Measurements from ENCODE around the gene CFAP77.

Gene CFAP77

DNA sequence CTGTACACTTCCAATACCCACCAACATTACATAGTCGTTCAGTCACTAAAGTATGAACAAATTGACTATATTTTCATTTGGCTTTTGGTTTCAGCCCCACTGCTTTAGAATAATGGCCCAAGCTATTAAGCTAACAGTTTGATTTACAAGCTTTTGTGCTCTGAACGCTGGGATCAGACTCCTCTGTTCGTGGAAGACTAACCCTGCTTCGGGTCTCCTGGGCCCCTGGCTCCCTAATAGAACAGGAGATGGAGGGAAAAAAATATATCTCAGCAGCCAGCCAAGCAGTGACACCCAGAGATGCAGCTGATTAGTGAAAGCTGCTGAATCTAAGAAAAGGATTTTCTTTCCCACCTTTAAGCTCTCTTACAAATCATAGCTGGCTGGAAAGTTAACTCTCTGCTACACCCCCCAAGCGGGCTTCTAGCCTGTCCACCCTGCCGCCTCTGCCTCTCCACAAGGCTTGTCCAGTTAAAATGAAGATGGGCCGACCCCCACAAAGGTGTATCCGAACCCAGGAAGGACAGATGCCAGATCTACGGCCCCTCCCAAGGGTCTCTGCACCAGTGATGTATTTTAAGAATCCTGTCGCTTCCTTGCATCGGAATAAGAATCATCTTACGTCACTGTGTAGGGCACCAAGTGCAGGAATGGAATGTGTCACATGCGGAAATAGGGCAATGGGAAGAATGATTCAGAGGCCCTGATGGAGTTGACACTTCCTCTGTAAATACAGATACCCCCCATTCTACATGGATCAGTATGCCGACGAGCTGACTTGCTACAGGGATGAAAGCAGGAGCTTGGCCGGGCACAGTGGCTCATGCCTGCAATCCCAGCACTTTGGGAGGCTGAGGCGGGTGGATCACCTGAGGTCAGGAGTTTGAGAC lies 139.0 kb downstream of the CFAP77 start:
- POLR2A ChIA-PET, result interaction anchor here (0.6 kb wide), 1 partner anchor 17 kb away, joined by 4 read pairs; no protein-coding TSS in a partner anchor
- no peak overlapping the region for H3K4me3 ChIP-seq (ENCODE audit: low read depth, low read length)
- no peak for TF ChIP-seq CTCF (IDR thresholded peaks at IDR 0.05; ENCODE audit: insufficient read depth, low read length, missing control alignments)
- CTCF ChIA-PET, result interaction anchor here (1.6 kb wide), 1 partner anchor 42 kb away, joined by 4 read pairs; no protein-coding TSS in a partner anchor
- DNase-seq (ENCODE audit: low read depth, low spot score), result no peak

DNA sequence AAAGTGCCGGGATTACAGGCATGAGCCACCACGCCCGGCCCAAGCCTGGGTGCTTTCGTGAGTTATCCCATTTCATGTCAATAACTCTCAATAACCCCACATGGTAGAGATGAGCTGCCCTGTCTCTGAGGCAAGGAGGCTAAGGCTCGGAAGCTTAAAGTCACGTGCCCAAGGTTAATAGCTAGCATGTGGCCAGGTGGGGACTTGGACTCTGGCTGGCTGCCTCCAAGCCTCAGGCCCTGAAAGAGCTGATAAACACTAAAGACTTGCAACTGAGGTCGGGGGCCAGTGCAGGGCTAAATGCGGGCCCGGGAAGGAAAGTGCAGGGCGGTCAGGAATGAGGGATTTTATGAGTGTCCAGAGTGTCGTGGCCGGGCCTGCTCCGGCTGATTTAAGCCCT lies 141.5 kb downstream of the CFAP77 start:
- H3K4me3 ChIP-seq (ENCODE audit: low read depth, low read length), result no peak overlapping the region
- CTCF ChIA-PET, result no interaction called here
- DNase-seq (ENCODE audit: low read depth, low spot score), result no peak
- POLR2A ChIA-PET, result no interaction called here
- no peak for TF ChIP-seq CTCF (IDR thresholded peaks at IDR 0.05; ENCODE audit: insufficient read depth, low read length, missing control alignments)

DNA sequence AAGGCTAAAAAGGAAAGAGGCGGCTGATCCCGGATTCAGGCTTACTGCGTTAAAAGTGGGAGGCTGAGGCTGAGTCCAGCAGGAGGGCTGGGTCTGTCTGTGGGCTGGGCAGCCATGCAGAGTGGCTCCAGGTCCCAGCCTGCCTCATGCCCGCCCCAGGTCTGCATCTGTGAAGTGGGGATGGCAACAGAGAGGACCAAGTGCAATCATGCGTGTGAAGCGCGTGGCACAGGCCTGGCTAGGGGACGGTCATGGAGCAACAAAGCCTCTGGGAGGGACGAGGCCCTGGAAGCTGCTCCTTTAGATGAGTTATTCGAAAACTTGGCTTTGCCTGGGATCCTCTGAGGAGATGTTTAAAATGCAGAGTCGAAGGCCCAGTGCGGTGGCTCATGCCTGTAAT lies 142.0 kb downstream of the CFAP77 start:
- POLR2A ChIA-PET, result no interaction called here
- no peak for TF ChIP-seq CTCF (IDR thresholded peaks at IDR 0.05; ENCODE audit: insufficient read depth, low read length, missing control alignments)
- CTCF ChIA-PET, result no interaction called here
- DNase-seq (ENCODE audit: low read depth, low spot score), result no peak
- no peak overlapping the region for H3K4me3 ChIP-seq (ENCODE audit: low read depth, low read length)

- ChIA-PET CTCF (no interaction called here), POLR2A (no interaction called here)
Measured at GRCh38 chr9:132554755-132555154, 144.7 kb downstream of the CFAP77 start.

GRCh38 chr9:132555528-132555927 lies 145.5 kb downstream of the CFAP77 start:
- no peak overlapping the region for H3K4me3 ChIP-seq (ENCODE audit: low read depth, low read length)
- CTCF ChIA-PET, result interaction anchor here (0.9 kb wide), 1 partner anchor 20 kb away, joined by 3 read pairs; no protein-coding TSS in a partner anchor
- POLR2A ChIA-PET, result no interaction called here

More at GRCh38 chr9:132554755-132555154, 144.7 kb downstream of the CFAP77 start:
- no peak overlapping the region for H3K4me3 ChIP-seq (ENCODE audit: low read depth, low read length)
- no peak for DNase-seq (ENCODE audit: low read depth, low spot score)
- no peak for TF ChIP-seq CTCF (IDR thresholded peaks at IDR 0.05; ENCODE audit: insufficient read depth, low read length, missing control alignments)

More at GRCh38 chr9:132555528-132555927, 145.5 kb downstream of the CFAP77 start:
- TF ChIP-seq CTCF (IDR thresholded peaks at IDR 0.05; ENCODE audit: insufficient read depth, low read length, missing control alignments), result no peak
- DNase-seq (ENCODE audit: low read depth, low spot score), result no peak

Data from AG04449 (cell line).